ENCODE measurements around the gene ELOVL5.

The ELOVL5 gene

DNA sequence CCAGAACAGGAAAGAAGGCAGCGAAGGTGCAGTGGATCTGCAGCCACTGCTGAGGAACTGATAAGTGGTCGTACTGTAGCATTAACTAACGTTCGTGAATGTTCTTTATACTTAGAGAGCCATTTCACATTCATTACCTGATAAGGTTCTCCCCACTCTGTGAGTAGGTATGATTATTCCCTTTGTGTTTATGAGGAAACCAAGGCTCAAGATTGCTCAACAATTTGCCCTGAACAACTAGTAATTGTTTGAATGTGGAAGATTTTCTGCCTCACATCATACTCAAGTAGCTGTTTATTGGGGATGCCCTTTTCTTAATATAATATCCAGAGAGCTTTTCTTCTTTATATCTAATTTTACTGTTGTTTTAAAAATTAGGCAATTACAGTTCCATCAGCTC lies 24.9 kb upstream of the ELOVL5 start:
- no peaks in the 10 kb centered on the region for H3K79me2 ChIP-seq (ENCODE audit: insufficient read depth, low read depth)
- no peak overlapping the region for H3K4me2 ChIP-seq
- H3K27ac ChIP-seq: no peak overlapping the region
- no peaks in the 10 kb centered on the region for H3K36me3 ChIP-seq (ENCODE audit: insufficient read depth)
- H3K4me3 ChIP-seq (IDR thresholded peaks at IDR 0.05; ENCODE audit: insufficient read depth, low read depth, low read length): no peak overlapping the region
- H2AFZ ChIP-seq (ENCODE audit: low read depth): no peak overlapping the region
- H3K27me3 ChIP-seq (ENCODE audit: insufficient read depth, low read depth): no peaks in the 10 kb centered on the region
- TF ChIP-seq, protein P1, sequence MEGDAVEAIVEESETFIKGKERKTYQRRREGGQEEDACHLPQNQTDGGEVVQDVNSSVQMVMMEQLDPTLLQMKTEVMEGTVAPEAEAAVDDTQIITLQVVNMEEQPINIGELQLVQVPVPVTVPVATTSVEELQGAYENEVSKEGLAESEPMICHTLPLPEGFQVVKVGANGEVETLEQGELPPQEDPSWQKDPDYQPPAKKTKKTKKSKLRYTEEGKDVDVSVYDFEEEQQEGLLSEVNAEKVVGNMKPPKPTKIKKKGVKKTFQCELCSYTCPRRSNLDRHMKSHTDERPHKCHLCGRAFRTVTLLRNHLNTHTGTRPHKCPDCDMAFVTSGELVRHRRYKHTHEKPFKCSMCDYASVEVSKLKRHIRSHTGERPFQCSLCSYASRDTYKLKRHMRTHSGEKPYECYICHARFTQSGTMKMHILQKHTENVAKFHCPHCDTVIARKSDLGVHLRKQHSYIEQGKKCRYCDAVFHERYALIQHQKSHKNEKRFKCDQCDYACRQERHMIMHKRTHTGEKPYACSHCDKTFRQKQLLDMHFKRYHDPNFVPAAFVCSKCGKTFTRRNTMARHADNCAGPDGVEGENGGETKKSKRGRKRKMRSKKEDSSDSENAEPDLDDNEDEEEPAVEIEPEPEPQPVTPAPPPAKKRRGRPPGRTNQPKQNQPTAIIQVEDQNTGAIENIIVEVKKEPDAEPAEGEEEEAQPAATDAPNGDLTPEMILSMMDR (conservative IDR thresholded peaks at IDR 0.05; ENCODE audit: low read depth, low read length): no peak
- no peak overlapping the region for H3K9ac ChIP-seq
- H3K4me1 ChIP-seq (ENCODE audit: low read depth, poor library complexity, severe bottlenecking): no peaks in the 10 kb centered on the region
- no peaks in the 10 kb centered on the region for H4K20me1 ChIP-seq (ENCODE audit: insufficient read depth)

DNA sequence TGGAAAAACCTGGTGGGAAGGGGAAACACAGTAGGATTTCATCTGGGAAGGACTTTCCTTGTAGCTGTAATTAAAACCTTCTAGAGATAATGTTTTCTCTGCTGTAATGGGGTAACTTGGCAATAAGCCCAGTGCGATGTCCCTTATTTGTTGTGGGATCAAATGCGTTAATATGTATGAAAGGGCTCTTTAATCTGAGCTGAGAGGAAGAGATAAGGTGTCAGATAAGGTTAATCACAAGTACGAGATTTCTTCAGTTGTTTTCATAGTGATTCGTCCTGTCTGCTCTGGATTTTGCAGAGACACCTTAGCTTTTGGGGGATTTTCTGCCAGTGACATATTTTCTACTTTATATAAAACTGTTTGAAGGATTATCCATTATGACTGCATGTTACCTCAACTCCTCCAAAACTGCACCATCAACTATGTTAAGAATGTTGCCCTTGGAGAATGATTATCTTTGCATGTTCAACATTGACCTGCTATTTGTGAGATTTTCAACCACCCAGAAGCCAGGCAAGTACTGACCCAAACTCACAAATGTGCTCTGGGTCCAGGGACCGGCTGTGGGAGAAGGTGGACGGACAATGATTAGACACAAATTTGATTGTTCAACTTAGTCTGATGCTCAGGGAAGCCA lies 21.2 kb upstream of the ELOVL5 start:
- H3K9ac ChIP-seq: no peak overlapping the region
- TF ChIP-seq, protein P1 (conservative IDR thresholded peaks at IDR 0.05; ENCODE audit: low read depth, low read length): no peak
- H3K4me1 ChIP-seq (ENCODE audit: low read depth, poor library complexity, severe bottlenecking): peaks cover 9% of the 10 kb centered on the region
- H3K79me2 ChIP-seq (ENCODE audit: insufficient read depth, low read depth): no peaks in the 10 kb centered on the region
- H3K27ac ChIP-seq: no peak overlapping the region
- no peaks in the 10 kb centered on the region for H4K20me1 ChIP-seq (ENCODE audit: insufficient read depth)
- no peaks in the 10 kb centered on the region for H3K36me3 ChIP-seq (ENCODE audit: insufficient read depth)
- H3K27me3 ChIP-seq (ENCODE audit: insufficient read depth, low read depth): no peaks in the 10 kb centered on the region
- H3K4me2 ChIP-seq: no peak overlapping the region
- no peak overlapping the region for H2AFZ ChIP-seq (ENCODE audit: low read depth)
- no peak overlapping the region for H3K4me3 ChIP-seq (IDR thresholded peaks at IDR 0.05; ENCODE audit: insufficient read depth, low read depth, low read length)

DNA sequence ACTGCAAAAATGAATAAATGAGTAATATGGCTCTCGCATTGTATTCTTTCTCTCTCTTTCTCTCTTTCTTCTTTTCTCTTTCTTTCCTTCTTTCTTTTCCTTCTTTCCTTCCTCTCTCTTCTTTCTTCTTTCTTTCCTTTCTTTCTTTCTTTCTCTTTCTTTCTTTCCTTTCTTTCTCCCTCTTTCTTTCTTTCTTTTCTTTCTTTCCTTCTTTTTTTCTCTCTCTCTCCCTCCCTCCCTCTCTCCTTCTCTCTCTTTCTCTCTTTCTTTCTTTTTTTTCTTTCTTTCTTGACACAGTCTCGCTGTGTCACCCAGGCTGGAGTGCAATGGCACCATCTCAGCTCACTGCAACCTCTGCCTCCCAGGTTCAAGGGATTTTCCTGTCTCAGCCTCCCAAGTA lies 20.3 kb upstream of the ELOVL5 start:
- TF ChIP-seq, protein P1 (conservative IDR thresholded peaks at IDR 0.05; ENCODE audit: low read depth, low read length): no peak
- Histone ChIP-seq H3K4me1 (ENCODE audit: low read depth, poor library complexity, severe bottlenecking) (peaks cover 9% of the 10 kb centered on the region), H3K36me3 (ENCODE audit: insufficient read depth) (no peaks in the 10 kb centered on the region), H4K20me1 (ENCODE audit: insufficient read depth) (no peaks in the 10 kb centered on the region), H3K9ac (no peak overlapping the region), H3K79me2 (ENCODE audit: insufficient read depth, low read depth) (no peaks in the 10 kb centered on the region), H3K4me3 (IDR thresholded peaks at IDR 0.05; ENCODE audit: insufficient read depth, low read depth, low read length) (no peak overlapping the region), H2AFZ (ENCODE audit: low read depth) (no peak overlapping the region), H3K4me2 (no peak overlapping the region), H3K27ac (no peak overlapping the region), H3K27me3 (ENCODE audit: insufficient read depth, low read depth) (no peaks in the 10 kb centered on the region)

DNA sequence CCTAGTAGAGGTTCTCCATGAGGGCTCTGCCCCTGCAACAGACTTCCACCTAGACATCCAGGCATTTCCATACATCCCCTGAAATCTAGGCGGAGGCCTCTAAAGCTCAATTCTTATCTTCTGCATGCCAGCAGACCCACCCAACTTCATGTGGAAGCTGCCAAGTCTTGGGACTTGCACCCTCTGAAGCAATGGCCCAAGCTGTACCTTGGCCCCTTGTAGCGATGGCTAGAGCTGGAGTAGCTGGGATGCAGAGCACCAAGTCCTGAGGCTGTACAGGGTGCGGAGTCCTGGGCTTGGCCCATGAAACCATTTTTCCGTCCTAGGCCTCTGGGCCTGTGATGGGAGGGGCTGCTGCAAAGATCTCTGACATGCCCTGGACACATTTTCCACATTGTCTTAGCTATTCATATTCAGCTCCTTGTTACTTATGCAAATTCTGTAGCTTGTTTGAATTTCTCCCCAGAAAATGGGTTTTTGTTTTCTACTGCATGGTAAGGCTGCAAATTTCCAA lies 17.4 kb upstream of the ELOVL5 start:
- Histone ChIP-seq H3K9ac (no peak overlapping the region), H3K4me3 (IDR thresholded peaks at IDR 0.05; ENCODE audit: insufficient read depth, low read depth, low read length) (no peak overlapping the region), H4K20me1 (ENCODE audit: insufficient read depth) (no peaks in the 10 kb centered on the region), H3K27me3 (ENCODE audit: insufficient read depth, low read depth) (no peaks in the 10 kb centered on the region), H3K27ac (no peak overlapping the region), H3K4me1 (ENCODE audit: low read depth, poor library complexity, severe bottlenecking) (peaks cover 25% of the 10 kb centered on the region), H3K36me3 (ENCODE audit: insufficient read depth) (no peaks in the 10 kb centered on the region), H2AFZ (ENCODE audit: low read depth) (no peak overlapping the region), H3K79me2 (ENCODE audit: insufficient read depth, low read depth) (no peaks in the 10 kb centered on the region), H3K4me2 (no peak overlapping the region)
- TF ChIP-seq, protein P1 (conservative IDR thresholded peaks at IDR 0.05; ENCODE audit: low read depth, low read length): no peak

Data from KMS-11 (cell line).